ENCODE measurements around the gene MAP3K14.
A peak's percentile ranks its signal among the peaks of the same experiment; 100 is the strongest.

MAP3K14 gene

GRCh38 chr17:45264430-45264829 lies 52.4 kb downstream of the MAP3K14 start:
- DNase-seq (ENCODE audit: low read depth, low spot score), result no peak
- H3K9ac ChIP-seq (ENCODE audit: insufficient read length, low read depth), result no peak overlapping the region
- TF ChIP-seq ZNF274 (IDR thresholded peaks at IDR 0.05; ENCODE audit: low read depth, low read length), result no peak
- TF ChIP-seq YY1 (IDR thresholded peaks at IDR 0.05; ENCODE audit: insufficient read depth, insufficient read length), result no peak
- H3K36me3 ChIP-seq (ENCODE audit: insufficient read depth, insufficient read length, low read length), result peaks cover 67% of the 10 kb centered on the region
- no peak overlapping the region for H3K4me3 ChIP-seq (ENCODE audit: insufficient read length, low read depth)
- H3K4me1 ChIP-seq (ENCODE audit: insufficient read depth, insufficient read length), result peaks cover 7% of the 10 kb centered on the region
- peaks cover 8% of the 10 kb centered on the region for H3K27me3 ChIP-seq (ENCODE audit: insufficient read depth, insufficient read length)
- no peaks in the 10 kb centered on the region for H3K9me3 ChIP-seq (ENCODE audit: insufficient read depth, low read length)

GRCh38 chr17:45263477-45263860 lies 53.4 kb downstream of the MAP3K14 start:
- H3K9ac ChIP-seq (ENCODE audit: insufficient read length, low read depth), result no peak overlapping the region
- TF ChIP-seq SUZ12 (IDR thresholded peaks at IDR 0.05; ENCODE audit: extremely low read depth, insufficient read depth, insufficient read length), result no peak
- no peak for TF ChIP-seq ZNF274 (IDR thresholded peaks at IDR 0.05; ENCODE audit: low read depth, low read length)
- TF ChIP-seq YY1 (IDR thresholded peaks at IDR 0.05; ENCODE audit: insufficient read depth, insufficient read length), result no peak
- H3K4me1 ChIP-seq (ENCODE audit: insufficient read depth, insufficient read length), result peaks cover 7% of the 10 kb centered on the region
- no peak for DNase-seq (ENCODE audit: low read depth, low spot score)
- no peaks in the 10 kb centered on the region for H3K9me3 ChIP-seq (ENCODE audit: insufficient read depth, low read length)
- H3K36me3 ChIP-seq (ENCODE audit: insufficient read depth, insufficient read length, low read length), result peaks cover 58% of the 10 kb centered on the region
- no peak overlapping the region for H3K4me3 ChIP-seq (ENCODE audit: insufficient read length, low read depth)
- peaks cover 8% of the 10 kb centered on the region for H3K27me3 ChIP-seq (ENCODE audit: insufficient read depth, insufficient read length)

- H3K27me3 ChIP-seq (ENCODE audit: insufficient read depth, insufficient read length), result peaks cover 8% of the 10 kb centered on the region
- peak overlapping the region; percentile 37 for H3K4me3 ChIP-seq (ENCODE audit: insufficient read length, low read depth)
- H3K36me3 ChIP-seq (ENCODE audit: insufficient read depth, insufficient read length, low read length), result peaks cover 51% of the 10 kb centered on the region
- no peak for DNase-seq (ENCODE audit: low read depth, low spot score)
- TF ChIP-seq ZNF274 (IDR thresholded peaks at IDR 0.05; ENCODE audit: low read depth, low read length) (no peak), YY1 (IDR thresholded peaks at IDR 0.05; ENCODE audit: insufficient read depth, insufficient read length) (no peak), SUZ12 (IDR thresholded peaks at IDR 0.05; ENCODE audit: extremely low read depth, insufficient read depth, insufficient read length) (no peak)
- peaks cover 7% of the 10 kb centered on the region for H3K4me1 ChIP-seq (ENCODE audit: insufficient read depth, insufficient read length)
- no peaks in the 10 kb centered on the region for H3K9me3 ChIP-seq (ENCODE audit: insufficient read depth, low read length)
- peak overlapping the region; percentile 76 for H3K9ac ChIP-seq (ENCODE audit: insufficient read length, low read depth)
Observed at GRCh38 chr17:45262516-45263476, 54.0 kb downstream of the MAP3K14 start.

DNA sequence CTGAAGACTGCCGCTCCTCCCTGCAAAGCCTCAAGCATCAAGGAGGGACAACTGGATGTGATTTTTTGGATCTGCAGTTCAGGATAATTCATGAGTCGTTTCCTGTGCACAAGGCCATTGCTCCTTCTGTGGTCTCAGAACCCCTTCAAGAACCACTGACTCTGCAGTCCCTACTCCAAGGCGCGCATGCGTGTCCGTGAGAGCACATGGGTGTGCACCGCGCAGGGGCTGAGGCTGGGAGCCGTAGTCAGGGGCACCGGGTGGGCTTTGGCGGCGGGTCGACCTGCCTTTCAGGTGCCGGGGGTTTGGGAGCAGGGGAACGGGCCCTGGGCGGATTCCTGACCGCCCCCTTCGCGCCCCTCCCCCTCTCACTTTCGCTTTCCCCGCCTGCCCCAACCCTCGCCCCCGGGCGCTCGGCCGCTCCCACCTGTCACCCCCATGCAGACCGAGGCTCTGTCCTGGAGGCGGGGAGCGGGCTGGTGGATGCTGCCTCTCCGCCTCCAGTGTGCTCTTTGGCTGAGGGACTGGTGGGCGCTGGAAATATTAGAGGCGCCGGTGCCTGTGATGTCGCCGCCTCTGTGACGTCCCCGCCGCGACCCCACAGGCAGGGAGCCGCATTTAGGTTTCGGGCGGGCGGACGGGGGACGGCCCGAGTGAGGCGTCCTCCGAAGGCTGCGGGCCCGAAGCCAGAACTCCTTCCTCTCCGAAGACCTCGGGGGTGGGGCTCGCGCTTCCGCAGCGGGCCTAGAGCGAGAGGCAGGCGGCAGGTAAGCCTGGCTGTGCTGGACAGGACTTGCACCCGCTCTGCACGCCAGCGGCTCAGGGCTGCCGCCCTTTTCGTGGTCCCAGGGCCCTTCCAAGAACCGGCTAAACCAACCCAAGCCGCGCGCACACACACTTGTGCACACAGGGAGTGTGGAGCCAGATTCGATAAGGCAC lies 55.0 kb downstream of the MAP3K14 start, which contains the start of gene SPATA32:
SPATA32 (minus strand) TSS at position 518 of the 939 bp plus-strand sequence; CDS start at position 440, 78 bp downstream.
- H3K4me3 ChIP-seq (ENCODE audit: insufficient read length, low read depth), result peak within 1 kb of the TSS; percentile 37
- peaks cover 8% of the 10 kb centered on the region for H3K27me3 ChIP-seq (ENCODE audit: insufficient read depth, insufficient read length)
- H3K36me3 ChIP-seq (ENCODE audit: insufficient read depth, insufficient read length, low read length), result peaks cover 41% of the 10 kb centered on the region
- H3K4me1 ChIP-seq (ENCODE audit: insufficient read depth, insufficient read length), result peaks cover 12% of the 10 kb centered on the region
- TF ChIP-seq SUZ12 (IDR thresholded peaks at IDR 0.05; ENCODE audit: extremely low read depth, insufficient read depth, insufficient read length) (no peak), YY1 (IDR thresholded peaks at IDR 0.05; ENCODE audit: insufficient read depth, insufficient read length) (no peak), ZNF274 (IDR thresholded peaks at IDR 0.05; ENCODE audit: low read depth, low read length) (no peak)
- DNase-seq (ENCODE audit: low read depth, low spot score), result no peak
- H3K9ac ChIP-seq (ENCODE audit: insufficient read length, low read depth), result peak within 1 kb of the TSS; percentile 76
- H3K9me3 ChIP-seq (ENCODE audit: insufficient read depth, low read length), result no peaks in the 10 kb centered on the region

DNA sequence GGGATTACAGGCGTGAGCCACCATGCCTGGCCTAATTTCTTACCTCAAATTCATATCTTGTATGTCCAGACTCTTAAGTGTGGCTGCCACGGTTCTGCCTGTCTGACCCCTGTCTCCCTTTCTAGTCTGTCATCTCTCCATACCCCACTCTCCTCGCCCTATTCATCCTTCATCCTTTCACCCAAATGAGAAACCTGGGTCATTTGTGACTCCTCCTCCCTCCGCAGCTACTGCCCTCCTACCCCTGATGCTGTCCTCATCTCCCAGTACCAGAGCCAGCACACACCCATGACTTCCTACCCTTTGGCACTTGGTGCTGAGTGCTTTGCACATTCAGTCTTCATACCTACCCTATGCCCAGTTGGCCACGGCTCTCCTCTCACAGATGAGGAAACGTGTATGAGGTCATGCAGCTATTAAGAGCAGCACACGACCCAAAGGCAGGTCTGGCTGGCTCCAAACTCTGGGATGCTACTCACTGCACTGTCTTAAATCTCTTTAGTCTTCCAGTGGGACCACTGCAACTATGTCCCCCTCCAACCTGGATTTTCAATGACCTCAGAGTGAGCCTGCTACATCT lies 56.5 kb downstream of the MAP3K14 start:
- Histone ChIP-seq H3K9ac (ENCODE audit: insufficient read length, low read depth) (no peak overlapping the region), H3K27me3 (ENCODE audit: insufficient read depth, insufficient read length) (peaks cover 8% of the 10 kb centered on the region), H3K36me3 (ENCODE audit: insufficient read depth, insufficient read length, low read length) (peaks cover 28% of the 10 kb centered on the region), H3K9me3 (ENCODE audit: insufficient read depth, low read length) (no peaks in the 10 kb centered on the region), H3K4me1 (ENCODE audit: insufficient read depth, insufficient read length) (peaks cover 13% of the 10 kb centered on the region), H3K4me3 (ENCODE audit: insufficient read length, low read depth) (no peak overlapping the region)
- TF ChIP-seq ZNF274 (IDR thresholded peaks at IDR 0.05; ENCODE audit: low read depth, low read length) (no peak), YY1 (IDR thresholded peaks at IDR 0.05; ENCODE audit: insufficient read depth, insufficient read length) (no peak), SUZ12 (IDR thresholded peaks at IDR 0.05; ENCODE audit: extremely low read depth, insufficient read depth, insufficient read length) (no peak)
- no peak for DNase-seq (ENCODE audit: low read depth, low spot score)

DNA sequence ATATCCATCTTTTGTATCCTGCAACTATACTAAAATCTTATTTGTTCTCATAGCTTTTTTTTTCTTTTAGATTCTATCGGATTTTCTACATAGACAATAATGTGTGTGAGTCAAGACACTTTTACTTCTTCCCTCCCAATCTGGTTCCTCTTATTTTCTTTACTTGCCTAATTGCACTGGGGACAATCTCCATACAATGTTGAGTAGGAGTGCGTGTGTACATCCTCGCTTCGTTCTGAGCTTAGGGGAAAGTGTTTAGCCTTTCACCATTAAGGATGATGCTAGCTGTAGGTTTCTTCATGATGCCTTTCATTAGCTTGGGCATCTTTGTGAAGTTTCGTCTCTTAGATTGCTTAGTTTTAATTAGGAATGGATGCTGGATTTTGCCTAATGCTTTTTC lies 57.8 kb downstream of the MAP3K14 start:
- H3K9me3 ChIP-seq (ENCODE audit: insufficient read depth, low read length), result no peaks in the 10 kb centered on the region
- TF ChIP-seq SUZ12 (IDR thresholded peaks at IDR 0.05; ENCODE audit: extremely low read depth, insufficient read depth, insufficient read length) (no peak), ZNF274 (IDR thresholded peaks at IDR 0.05; ENCODE audit: low read depth, low read length) (no peak), YY1 (IDR thresholded peaks at IDR 0.05; ENCODE audit: insufficient read depth, insufficient read length) (no peak)
- peaks cover 8% of the 10 kb centered on the region for H3K27me3 ChIP-seq (ENCODE audit: insufficient read depth, insufficient read length)
- no peak for DNase-seq (ENCODE audit: low read depth, low spot score)
- no peak overlapping the region for H3K4me3 ChIP-seq (ENCODE audit: insufficient read length, low read depth)
- H3K9ac ChIP-seq (ENCODE audit: insufficient read length, low read depth), result no peak overlapping the region
- H3K4me1 ChIP-seq (ENCODE audit: insufficient read depth, insufficient read length), result peaks cover 13% of the 10 kb centered on the region
- H3K36me3 ChIP-seq (ENCODE audit: insufficient read depth, insufficient read length, low read length), result peaks cover 15% of the 10 kb centered on the region
